ENCODE results near the gene VSX1. TPM values are rescaled to one million over a fixed set of nuclear protein-coding genes. Genes with fewer than 3 reads are reported as not detected.

VSX1 gene
- total RNA-seq, 1 donor = not detected

- no peak for DNase-seq (ENCODE audit: low read depth)
- TF ChIP-seq, protein P1, sequence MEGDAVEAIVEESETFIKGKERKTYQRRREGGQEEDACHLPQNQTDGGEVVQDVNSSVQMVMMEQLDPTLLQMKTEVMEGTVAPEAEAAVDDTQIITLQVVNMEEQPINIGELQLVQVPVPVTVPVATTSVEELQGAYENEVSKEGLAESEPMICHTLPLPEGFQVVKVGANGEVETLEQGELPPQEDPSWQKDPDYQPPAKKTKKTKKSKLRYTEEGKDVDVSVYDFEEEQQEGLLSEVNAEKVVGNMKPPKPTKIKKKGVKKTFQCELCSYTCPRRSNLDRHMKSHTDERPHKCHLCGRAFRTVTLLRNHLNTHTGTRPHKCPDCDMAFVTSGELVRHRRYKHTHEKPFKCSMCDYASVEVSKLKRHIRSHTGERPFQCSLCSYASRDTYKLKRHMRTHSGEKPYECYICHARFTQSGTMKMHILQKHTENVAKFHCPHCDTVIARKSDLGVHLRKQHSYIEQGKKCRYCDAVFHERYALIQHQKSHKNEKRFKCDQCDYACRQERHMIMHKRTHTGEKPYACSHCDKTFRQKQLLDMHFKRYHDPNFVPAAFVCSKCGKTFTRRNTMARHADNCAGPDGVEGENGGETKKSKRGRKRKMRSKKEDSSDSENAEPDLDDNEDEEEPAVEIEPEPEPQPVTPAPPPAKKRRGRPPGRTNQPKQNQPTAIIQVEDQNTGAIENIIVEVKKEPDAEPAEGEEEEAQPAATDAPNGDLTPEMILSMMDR (IDR thresholded peaks at IDR 0.05; ENCODE audit: insufficient read depth, low read depth, low read length) = no peak
- H3K4me3 ChIP-seq (ENCODE audit: low read depth, low read length) = no peak overlapping the region
These were observed 43.7 kb upstream of the VSX1 start for GRCh38 chr20:25125636-25126035.

- TF ChIP-seq, protein P1 (IDR thresholded peaks at IDR 0.05; ENCODE audit: insufficient read depth, low read depth, low read length) = no peak
- no peak overlapping the region for H3K4me3 ChIP-seq (ENCODE audit: low read depth, low read length)
- no peak for DNase-seq (ENCODE audit: low read depth)
These were observed 39.0 kb upstream of the VSX1 start for GRCh38 chr20:25120920-25121319.

- TF ChIP-seq, protein P1 (IDR thresholded peaks at IDR 0.05; ENCODE audit: insufficient read depth, low read depth, low read length) = no peak
- DNase-seq (ENCODE audit: low read depth) = no peak
- H3K4me3 ChIP-seq (ENCODE audit: low read depth, low read length) = no peak overlapping the region
These were observed 38.5 kb upstream of the VSX1 start for GRCh38 chr20:25120457-25120856.

DNA sequence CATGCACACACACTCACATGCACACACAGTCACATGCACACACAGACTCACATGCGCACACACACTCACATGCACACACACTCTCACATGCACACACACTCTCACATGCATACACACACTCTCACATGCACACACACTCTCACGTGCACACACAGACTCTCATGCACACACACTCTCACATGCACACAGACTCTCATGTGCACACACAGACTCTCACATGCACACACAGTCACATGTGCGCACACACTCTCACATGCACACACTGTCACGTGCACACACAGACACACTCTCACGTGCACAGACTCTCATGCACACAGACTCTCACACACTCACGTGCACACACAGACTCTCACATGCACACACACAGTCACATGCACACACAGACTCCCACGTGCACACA lies 36.6 kb upstream of the VSX1 start:
- no peak for DNase-seq (ENCODE audit: low read depth)
- TF ChIP-seq, protein P1 (IDR thresholded peaks at IDR 0.05; ENCODE audit: insufficient read depth, low read depth, low read length) = no peak
- no peak overlapping the region for H3K4me3 ChIP-seq (ENCODE audit: low read depth, low read length)

DNA sequence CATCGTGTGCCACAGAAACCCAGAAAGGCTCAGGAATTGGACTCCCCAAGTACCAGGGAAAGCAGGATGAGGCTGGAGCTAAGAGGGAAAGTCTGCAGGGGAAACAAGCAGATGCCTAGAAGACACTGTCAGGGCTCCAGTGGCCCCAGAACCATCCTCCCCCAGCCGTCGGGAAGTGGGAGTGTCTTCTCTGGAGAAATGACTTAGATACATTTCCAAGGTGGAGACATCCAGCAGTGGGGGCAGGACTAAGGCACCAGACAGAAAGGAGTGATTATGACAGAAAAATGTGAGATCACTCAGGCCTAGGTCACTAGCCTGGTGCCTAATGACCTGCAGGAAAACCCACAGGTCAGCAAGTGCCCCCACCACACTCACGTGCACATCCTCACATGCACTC lies 36.0 kb upstream of the VSX1 start:
- TF ChIP-seq, protein P1 (IDR thresholded peaks at IDR 0.05; ENCODE audit: insufficient read depth, low read depth, low read length) = no peak

DNA sequence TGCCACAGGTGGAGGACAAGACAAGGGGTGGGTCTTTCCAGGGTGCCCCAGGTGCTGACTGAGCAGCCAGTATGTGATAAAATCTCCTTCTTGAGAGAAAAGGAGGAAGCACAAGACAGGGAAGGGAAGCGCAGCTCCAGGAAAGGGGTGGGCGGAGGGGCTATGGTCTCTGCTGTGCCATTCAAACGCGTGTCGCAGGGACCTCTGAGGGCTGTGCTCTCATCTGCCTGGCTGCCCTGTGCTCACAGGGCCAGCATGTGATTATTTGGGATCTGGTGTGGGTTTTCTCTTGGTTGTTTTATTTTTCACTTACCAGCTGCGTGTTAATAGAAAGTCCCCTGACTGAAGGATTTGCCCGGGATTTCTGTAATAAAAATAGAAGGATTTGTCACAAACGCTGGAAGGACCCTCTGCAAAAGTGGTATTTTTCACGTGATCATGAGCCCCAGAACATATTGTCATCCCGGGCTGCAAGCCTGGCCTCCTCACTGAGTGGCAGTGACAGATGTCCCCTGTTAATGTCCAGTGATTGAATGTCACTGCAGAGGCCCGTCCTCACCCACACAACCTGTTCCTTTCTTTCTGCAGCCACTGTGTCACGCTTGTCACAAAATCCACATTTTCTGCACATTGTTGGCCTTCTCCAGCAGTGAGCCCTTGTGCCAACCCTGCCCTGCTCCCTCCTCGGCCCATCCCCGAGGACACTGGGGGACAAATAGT lies 35.0 kb upstream of the VSX1 start:
- DNase-seq (ENCODE audit: low read depth) = no peak
- no peak overlapping the region for H3K4me3 ChIP-seq (ENCODE audit: low read depth, low read length)
- TF ChIP-seq, protein P1 (IDR thresholded peaks at IDR 0.05; ENCODE audit: insufficient read depth, low read depth, low read length) = no peak

More for the DNA sequence above, 36.0 kb upstream of the VSX1 start:
- DNase-seq (ENCODE audit: low read depth) = no peak
- no peak overlapping the region for H3K4me3 ChIP-seq (ENCODE audit: low read depth, low read length)

GRCh38 chr20:25103526-25103925 lies 21.6 kb upstream of the VSX1 start:
- DNase-seq (ENCODE audit: low read depth) = no peak
- no peak overlapping the region for H3K4me3 ChIP-seq (ENCODE audit: low read depth, low read length)
- TF ChIP-seq, protein P1 (IDR thresholded peaks at IDR 0.05; ENCODE audit: insufficient read depth, low read depth, low read length) = no peak

All from fibroblast of villous mesenchyme (primary cell).